CD4-positive, alpha-beta T cell treated with Interferon gamma for 1 hour (primary cell): ENCODE data around the gene CST7.
"Not testable (repeated sequence)": the region's sequence is repeated elsewhere in the genome, so short reads cannot be mapped to it uniquely, and the experiment has no call there.

Source experiments
- DNase-seq: peaks from one replicate; pipeline ENCODE4 v3.0.0-alpha.2; 2020

CST7 gene

GRCh38 chr20:24929867-24930723, 19.0 kb upstream of the CST7 start:
- not testable (repeated sequence) for DNase-seq

- not testable (repeated sequence) for DNase-seq
These were observed 18.1 kb upstream of the CST7 start for GRCh38 chr20:24930724-24931688.

- DNase-seq, result not testable (repeated sequence)
These were observed 17.2 kb upstream of the CST7 start for GRCh38 chr20:24931893-24932292.

GRCh38 chr20:24933266-24933908, 15.7 kb upstream of the CST7 start:
- DNase-seq, result no peak

GRCh38 chr20:24934101-24934661, 14.9 kb upstream of the CST7 start:
- no peak for DNase-seq

GRCh38 chr20:24934716-24935115, 14.4 kb upstream of the CST7 start:
- no peak for DNase-seq

GRCh38 chr20:24935140-24935539, 13.9 kb upstream of the CST7 start:
- no peak for DNase-seq

- DNase-seq, result no peak
These were observed 13.1 kb upstream of the CST7 start for GRCh38 chr20:24935766-24936525.

- no peak for DNase-seq
These were observed 12.3 kb upstream of the CST7 start for GRCh38 chr20:24936526-24937407.

GRCh38 chr20:24937579-24937978, 11.5 kb upstream of the CST7 start:
- DNase-seq, result no peak

- DNase-seq, result no peak
These were observed 10.6 kb upstream of the CST7 start for GRCh38 chr20:24938498-24938897.

- DNase-seq, result no peak
These were observed 10.0 kb upstream of the CST7 start for GRCh38 chr20:24939036-24939435.

- no peak for DNase-seq
These were observed 6.4 kb upstream of the CST7 start for GRCh38 chr20:24942679-24943078.

- no peak for DNase-seq
These were observed 5.9 kb upstream of the CST7 start for GRCh38 chr20:24943196-24943595.

GRCh38 chr20:24943731-24944130, 5.3 kb upstream of the CST7 start:
- DNase-seq, result no peak

GRCh38 chr20:24946376-24946775, 2.7 kb upstream of the CST7 start:
- not testable (repeated sequence) for DNase-seq

GRCh38 chr20:24948396-24948938, 602 bp upstream of the CST7 start:
- not testable (repeated sequence) for DNase-seq

- DNase-seq, result no peak
These were observed 673 bp downstream of the CST7 start for GRCh38 chr20:24949756-24950127.

GRCh38 chr20:24950128-24950835, 1.2 kb downstream of the CST7 start:
- DNase-seq, result no peak
